IPS-11a (cell line): ENCODE results near the gene CCND2.
"Not testable (repeated sequence)": the region's sequence is repeated elsewhere in the genome, so short reads cannot be mapped to it uniquely, and the experiment has no call there.

Experiments used
- H3K4me3 ChIP-seq: one replicate; pipeline ENCODE4 v1.5.1; 2013; ENCODE audit warnings: low read depth, low read length, control low read depth

The CCND2 gene

DNA sequence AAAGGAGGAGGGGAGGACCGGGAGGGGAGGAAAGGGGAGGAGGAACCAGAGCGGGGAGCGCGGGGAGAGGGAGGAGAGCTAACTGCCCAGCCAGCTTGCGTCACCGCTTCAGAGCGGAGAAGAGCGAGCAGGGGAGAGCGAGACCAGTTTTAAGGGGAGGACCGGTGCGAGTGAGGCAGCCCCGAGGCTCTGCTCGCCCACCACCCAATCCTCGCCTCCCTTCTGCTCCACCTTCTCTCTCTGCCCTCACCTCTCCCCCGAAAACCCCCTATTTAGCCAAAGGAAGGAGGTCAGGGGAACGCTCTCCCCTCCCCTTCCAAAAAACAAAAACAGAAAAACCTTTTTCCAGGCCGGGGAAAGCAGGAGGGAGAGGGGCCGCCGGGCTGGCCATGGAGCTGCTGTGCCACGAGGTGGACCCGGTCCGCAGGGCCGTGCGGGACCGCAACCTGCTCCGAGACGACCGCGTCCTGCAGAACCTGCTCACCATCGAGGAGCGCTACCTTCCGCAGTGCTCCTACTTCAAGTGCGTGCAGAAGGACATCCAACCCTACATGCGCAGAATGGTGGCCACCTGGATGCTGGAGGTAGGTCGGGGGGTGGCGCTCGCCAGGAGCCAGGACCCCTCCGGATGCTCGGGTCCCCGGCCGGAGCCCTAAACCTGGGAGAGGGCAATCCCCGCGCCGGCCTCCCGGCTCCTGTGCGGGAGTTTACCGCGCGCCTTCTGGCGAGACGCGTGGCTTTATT is at the start of gene CCND2:
Gene CCND2, plus strand, starts transcription at position 111 of the 744 bp plus-strand sequence. Its CDS starts 279 bp downstream, at position 390.
- H3K4me3 ChIP-seq: peak within 1 kb of the TSS; percentile 100

DNA sequence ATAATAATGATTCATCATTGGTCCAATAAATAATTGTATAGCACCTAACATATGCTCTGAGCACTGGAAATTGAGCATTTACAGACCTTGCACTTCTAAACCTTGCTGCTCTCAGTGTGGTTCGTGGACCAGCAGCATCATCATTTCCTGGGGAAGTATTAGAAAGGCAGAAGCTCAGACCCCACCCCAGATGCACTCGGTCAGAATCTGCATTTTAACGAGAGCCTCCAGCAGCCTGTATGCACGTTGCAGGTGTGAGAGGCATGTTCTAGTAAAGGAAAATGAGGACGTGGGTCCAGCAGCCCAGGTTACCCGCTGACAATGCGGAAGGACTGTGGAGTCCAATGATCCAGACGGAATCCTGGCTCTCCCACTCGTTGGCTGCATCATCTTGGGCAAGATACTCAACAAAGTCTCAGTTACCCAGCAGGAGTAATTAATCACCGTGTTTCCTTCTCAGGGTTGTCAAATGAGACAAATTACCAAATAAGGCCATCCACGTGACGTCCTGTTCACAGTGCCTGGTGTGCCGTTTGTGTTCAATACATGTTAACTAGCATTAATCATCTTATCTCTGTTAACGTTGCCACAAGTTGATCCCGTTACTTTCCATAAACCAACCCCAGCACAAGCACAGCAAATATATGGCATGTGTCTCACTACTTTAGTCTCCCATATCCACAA is 49.2 kb upstream of the CCND2 start:
- no peak overlapping the region for H3K4me3 ChIP-seq

DNA sequence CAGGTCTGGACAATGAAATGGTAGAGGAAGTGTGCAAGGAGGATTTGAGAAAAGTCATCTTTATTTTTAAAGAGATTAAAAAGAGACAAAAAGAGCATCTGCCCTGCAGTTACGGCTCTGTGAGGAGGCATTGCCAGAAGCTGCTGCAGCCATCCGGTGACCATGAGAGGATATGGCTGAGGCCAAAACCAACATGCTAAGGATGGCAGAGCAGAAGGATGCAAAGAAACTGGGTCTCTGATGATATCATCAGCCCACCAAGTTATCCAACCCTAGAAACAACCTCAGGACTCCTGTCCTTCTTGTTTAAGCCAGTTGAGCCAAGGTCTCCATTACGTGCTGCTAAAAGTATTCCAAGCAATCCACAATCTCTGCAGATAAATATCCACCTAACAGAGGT is 48.0 kb upstream of the CCND2 start:
- no peak overlapping the region for H3K4me3 ChIP-seq

DNA sequence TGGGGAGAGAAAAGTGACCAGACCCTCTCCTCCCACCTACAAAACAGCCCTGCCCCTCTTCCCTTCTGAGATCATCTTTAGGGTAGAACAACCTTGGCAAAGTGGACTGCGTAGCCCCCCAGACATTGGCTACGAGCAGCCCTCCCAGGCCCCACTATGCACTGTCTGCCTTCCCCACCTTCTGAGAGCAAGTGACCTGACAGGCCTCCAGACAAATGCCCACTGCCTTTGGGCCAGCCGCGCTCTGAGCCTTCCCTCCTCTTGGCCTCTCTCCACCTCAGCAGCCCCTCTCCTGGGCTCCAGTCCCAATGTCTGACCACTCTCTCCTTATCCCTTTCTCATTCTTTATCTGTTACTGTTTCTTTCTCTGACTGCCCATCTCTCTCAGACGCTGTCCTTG is 46.5 kb upstream of the CCND2 start:
- H3K4me3 ChIP-seq: no peak overlapping the region

DNA sequence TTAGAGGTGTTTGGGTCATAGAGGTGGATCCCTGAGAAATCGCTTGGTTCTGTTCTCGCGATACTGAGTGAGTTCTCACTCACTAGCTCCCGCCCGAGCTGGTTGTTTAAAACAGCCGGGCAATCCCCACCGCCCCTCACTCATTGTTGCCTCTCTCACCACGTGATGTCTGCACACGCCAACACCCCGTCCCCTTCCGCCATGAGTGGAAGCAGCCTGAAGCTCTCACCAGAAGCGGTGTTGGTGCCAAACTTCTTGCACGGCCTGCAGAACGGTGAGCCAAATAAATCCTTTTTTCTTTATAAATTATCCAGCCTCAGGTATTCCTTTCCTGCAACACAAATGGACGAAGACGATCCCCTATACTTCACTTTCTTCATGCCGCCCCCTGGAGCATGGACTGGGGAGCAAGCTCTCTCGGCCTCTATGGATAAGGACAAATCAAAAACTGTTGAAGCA is 45.4 kb upstream of the CCND2 start:
- H3K4me3 ChIP-seq: peak overlapping the region; percentile 9

DNA sequence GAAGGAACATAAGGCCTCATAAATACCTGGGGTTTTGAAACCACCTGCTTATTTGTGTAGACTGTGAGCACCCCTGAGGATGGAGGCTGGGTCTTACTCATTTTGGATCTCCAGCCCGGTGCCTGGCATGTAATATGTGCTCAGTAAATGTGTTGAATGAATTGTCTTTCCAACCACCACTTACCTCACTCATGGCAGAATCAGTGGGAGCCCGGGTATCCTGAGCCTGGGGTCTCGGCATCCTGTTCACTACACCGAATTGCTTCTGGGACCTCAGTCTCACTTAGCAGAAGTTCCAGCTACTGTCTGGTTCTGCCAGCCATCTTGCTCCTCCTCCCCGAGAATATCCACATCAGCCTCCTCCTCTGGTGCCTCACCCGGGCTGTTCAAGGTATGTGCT is 43.0 kb upstream of the CCND2 start:
- H3K4me3 ChIP-seq: no peak overlapping the region

DNA sequence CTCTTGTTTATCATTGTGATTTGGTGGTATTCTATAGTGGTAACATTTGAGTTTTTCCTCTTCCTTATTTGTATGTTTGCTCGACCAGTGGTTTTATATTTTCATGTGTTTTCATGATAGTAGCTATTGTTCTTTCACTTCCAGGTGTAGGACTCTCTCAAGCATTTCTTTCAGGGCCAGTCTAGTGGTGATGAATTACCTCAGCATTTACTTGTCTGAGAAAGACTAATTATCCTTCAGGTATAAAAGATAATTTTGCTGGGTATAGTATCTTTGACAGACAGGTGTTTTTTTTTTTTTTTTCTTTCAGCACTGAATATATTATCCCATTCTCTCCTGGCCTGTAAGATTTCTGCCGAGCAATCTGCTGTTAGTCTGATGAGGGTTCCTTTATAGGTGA is 35.0 kb upstream of the CCND2 start:
- H3K4me3 ChIP-seq: no peak overlapping the region

DNA sequence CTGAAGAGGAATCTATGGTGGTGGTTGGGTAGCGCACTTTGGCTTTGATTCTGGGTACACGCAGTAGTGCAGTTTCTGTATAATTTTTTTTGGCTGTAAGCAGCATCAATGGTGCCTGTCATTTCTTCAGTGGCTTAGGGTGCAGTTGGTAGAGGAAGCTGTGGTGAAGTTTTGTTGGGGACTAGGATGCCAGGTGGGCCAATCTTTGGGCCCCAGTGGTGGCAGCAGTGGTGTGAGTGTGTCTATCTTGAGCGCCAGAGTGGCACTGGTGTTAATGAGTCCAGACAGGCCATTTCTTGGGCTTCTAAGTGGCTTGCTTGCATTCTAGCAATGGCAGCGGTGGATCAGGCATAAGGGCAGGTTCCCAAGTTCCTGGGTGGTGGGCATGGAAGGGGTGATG is 33.8 kb upstream of the CCND2 start:
- no peak overlapping the region for H3K4me3 ChIP-seq

DNA sequence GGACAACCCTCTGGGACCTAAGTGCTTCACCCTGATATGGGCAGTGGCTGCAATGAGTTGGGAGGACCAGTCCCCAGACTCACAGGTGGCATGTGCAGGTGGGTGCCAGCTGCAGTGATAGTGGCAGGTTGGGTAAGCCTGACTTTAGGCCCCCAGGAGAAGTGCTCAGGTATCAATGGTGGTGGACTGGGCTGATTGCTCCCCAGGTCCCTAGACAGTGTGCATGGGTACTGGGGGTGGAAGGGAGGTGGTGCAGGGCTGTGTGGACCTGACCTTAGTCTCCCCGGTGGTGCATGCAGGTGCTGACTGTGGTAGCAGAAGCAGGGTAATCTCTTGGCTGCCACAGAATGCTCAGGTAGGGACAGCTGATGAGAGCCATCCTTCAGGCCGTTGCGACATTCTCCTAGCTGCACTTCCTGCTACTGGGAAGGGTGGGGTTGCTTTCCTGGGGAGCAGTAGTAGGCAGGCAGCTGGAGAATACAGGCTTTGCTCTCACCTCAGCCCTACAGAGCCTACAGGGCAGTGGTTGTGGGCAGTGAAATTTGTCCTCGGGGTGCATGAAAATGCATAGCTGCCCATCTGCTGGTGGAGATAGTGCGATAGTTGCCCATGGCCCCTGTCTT is 33.3 kb upstream of the CCND2 start:
- no peak overlapping the region for H3K4me3 ChIP-seq

DNA sequence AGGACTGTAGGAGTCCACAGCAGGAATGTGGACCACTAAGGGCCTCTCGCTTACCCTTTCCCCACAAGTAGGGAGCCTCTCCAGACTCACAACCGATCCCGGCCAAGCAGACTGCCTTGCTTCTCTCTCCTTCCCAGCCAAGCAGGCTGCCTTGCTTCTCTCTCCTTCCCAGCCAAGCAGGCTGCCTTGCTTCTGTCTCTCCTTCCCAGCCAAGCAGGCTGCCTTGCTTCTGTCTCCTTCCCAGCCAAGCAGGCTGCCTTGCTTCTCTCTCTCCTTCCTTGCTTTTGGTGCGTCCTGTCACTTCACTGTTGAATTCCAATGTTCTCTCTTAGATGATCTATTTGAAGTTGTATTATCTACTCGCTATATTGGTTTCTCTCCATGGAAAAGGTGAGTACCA is 32.6 kb upstream of the CCND2 start:
- H3K4me3 ChIP-seq: no peak overlapping the region

DNA sequence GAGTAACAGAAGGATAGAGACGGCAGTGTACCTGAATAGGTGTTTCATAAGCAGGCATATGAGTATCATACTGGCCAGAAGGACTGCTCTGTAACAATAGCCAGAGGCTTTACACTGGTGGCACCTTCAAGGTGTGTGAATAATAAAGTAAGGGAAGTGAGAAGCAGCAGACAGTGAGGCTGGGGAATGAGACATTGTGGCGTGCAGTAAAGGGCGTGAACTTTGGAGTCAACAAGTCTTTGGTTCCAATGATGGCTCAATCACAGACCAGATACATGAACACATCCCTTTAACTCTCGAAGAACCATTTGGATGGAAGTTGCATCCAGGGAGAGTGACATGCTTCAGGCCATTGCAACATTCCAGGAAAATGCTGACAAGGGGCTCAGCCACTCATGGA is 32.0 kb upstream of the CCND2 start:
- no peak overlapping the region for H3K4me3 ChIP-seq

DNA sequence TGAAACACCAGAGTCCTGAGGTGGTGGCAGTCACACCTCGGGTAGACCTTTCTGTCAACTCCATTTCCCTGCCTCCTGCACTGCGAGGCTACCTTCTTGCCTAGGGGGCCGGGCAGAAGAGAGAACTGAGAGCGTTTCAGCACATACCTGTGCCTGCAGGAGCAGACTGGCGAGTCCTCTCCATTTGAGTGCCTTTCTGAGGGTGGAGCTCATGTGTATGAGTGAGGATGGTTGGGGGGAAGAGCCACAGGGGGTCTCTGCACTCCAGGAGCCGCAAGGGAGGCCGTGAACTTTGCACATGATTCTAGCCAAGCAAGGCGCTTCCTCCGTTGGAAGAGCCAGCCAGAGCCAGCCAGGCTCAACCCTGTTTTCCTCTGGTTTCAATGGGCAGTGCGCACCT is 31.0 kb upstream of the CCND2 start:
- H3K4me3 ChIP-seq: no peak overlapping the region

DNA sequence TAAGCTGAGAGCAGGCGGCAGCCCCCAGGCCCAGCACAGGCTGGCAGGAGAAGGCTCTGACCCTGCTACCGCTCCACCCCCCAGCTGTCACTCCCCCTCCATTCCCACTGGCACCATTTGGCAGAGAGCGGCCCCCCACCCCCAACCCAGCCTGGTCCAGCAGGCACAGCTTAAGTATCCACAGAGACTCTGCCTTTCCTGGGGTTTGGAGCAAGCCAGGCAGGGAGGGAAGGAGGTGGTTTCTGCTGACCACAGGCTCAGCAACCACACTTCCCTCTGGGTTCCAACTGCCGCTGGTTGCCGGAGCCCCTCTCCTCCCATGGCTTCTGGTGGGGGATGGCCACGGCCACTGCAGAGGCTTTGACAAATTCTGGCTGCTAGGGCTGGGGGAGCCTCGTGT is 30.5 kb upstream of the CCND2 start:
- no peak overlapping the region for H3K4me3 ChIP-seq

DNA sequence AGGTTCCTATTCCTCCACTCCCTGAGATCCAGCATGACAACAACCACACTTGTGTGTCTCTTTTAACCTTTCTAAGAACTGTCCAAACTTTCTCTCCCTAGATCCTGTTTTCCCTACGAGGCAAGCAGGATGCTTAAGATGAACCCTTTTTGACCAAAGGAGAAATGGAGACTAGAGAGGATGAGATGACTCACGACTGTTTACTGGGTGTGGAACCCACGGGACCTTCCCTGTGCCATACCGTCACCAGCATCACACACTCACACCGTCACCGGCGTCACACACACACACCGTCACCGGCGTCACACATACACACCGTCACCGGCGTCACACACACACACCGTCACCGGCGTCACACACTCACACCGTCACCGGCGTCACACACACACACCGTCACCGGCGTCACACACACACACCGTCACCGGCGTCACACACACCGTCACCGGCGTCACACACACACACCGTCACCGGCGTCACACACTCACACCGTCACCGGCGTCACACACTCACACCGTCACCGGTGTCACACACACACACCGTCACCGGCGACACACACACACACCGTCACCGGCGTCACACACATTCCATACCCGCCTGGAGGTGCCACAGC is 30.0 kb upstream of the CCND2 start:
- H3K4me3 ChIP-seq: not testable (repeated sequence)

DNA sequence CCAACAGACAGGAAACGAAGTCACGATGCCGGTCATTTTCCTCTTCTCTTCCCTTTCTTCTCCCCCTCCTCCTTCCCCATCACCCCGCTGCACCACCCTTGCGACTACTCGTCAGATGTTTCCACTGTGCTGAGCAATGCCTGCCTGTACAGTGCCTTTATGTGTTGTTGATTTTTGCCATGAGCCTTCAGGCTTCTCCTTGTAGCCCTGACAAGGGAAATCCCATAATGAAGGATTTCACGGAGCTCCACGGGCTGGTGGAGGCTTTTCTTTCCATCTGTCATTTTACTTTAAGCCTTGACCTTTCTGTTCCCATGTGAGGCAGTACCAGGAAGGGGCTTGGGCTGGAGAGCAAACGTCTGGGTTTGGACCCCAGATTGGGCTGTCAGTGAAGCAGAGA is 28.7 kb upstream of the CCND2 start:
- no peak overlapping the region for H3K4me3 ChIP-seq

DNA sequence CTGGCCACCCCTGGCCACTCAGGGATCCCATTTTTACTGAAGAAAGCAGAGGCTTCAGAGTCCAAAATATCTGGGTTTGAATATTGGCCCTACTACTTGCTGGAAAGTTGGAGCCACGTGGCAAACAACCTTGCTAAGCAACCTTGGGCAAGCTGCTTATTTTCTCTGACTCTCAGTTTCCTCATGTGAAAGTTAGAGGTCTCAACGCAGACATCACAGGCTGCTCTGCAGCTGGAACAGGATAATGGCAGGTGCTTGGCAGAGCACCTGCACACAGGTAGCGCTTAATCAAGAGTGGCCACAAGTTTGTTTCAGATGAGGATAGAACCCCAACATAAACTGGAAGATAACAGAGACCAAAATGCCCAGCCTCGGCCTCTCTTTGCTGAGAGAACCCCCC is 28.1 kb upstream of the CCND2 start:
- no peak overlapping the region for H3K4me3 ChIP-seq

DNA sequence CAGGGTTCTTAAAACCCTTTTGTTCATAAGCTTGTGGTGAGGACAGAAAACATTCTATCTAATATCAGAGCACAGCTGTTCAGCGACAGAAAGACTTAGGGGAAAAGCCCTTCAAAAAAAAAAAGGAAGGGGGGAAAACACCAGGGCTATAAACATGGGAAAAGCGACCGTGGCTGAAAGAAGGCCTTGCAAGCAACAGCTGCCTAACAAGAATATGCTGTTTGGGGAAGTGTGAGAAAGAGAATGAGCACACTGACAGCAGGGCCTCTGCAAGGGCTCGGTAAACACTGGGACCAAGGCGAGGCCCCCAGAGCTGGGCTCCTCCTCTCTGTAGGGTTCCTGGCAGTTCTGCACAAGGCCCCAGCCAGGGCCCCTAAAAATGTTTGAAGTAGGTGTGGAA is 27.4 kb upstream of the CCND2 start:
- H3K4me3 ChIP-seq: no peak overlapping the region

DNA sequence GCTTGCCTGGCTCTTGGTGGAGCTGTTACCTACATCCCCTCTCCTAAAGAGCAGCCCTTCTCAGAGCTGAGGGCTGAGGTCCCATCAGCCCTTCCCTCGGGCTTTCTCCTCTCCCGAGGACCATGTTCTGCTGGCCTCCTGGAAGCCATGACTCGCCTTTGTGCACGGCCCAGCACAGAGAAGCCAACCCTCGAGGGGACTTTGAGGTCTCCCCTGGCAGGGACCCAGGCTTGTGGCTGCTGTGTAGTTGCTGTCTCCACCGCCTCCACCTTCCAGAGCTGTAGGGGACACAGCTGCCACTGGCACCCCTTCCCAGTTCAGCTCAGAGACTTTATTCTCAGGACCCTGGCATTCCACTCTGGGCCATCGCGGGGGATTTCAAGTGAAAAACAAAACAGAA is 22.9 kb upstream of the CCND2 start:
- no peak overlapping the region for H3K4me3 ChIP-seq

DNA sequence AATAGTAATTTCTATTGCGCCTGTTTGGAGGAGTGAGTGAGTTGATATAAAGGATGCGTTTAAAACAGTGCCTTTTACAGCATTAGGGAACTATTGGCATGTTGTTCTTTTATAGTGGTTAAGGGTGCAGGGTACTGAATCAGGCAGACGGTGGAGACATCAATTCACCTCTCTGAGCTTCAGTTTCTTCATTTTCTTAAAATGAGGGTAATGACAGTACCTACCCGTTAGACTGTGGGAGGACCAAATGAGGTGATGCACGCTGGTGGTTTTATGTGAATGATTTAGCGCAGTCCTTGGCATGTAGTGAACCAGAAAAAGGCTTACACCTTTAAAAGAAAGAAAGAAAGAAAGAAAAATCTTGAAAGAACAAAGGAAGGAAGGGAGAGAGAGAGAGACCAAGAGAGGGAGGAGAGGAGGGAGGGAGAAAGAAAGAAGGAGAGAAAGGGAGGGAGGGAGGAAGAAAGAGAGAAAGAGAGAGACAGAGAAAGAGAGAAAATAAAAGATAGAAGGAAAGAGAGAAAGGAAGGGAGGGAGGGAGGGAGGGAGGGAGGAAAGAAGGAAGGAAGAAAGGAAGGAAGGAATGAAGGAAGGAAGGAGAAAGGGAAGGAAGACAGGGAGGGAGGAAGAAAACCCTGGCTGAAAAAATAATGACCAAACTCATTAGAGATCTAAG is 22.2 kb upstream of the CCND2 start:
- no peak overlapping the region for H3K4me3 ChIP-seq

DNA sequence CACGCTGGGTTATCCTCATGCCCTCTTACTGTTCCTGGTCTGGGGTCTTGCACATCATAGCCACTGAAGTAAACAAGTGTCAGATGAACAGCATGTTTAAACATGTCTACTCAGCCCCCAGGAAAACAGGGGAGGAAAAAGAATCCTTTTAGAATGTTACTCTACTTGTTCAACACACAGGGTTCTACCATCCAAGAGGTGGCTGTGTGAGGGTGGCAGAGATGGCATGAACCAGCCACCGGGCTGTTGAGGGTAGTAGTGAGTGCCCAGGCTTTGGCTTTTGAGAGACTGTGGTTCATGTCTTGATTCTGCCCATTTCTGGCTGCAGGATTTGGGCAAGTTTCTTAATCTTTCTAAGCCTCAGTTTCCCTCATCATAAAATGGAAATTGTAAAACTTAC is 21.6 kb upstream of the CCND2 start:
- H3K4me3 ChIP-seq: no peak overlapping the region

DNA sequence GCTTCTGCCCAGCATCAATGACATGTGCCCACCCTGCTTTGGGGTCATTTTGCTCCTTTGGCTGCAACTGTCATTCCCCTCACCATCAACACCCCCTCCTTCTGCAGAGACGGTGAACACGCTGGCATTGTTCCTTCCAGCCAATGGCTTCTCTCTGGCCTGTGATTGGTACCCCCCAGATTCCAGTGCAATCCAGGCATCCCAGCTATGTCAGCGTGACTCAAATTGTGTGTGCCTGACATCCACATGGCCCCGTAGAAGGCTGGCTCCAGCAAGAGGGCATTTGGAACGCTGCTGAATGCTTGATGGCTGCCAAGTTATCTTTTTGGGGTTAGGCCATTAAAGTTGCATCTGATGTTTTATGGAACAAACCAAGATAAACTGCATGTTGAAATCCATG is 21.0 kb upstream of the CCND2 start:
- no peak overlapping the region for H3K4me3 ChIP-seq
